ENCODE data around the gene CFI. TPM values are rescaled to one million over a fixed set of nuclear protein-coding genes. Genes with fewer than 3 reads are reported as not detected.

Gene CFI
- polyA plus RNA-seq, 3 donors = 76.1 to 85.5 (median 83.3) TPM

DNA sequence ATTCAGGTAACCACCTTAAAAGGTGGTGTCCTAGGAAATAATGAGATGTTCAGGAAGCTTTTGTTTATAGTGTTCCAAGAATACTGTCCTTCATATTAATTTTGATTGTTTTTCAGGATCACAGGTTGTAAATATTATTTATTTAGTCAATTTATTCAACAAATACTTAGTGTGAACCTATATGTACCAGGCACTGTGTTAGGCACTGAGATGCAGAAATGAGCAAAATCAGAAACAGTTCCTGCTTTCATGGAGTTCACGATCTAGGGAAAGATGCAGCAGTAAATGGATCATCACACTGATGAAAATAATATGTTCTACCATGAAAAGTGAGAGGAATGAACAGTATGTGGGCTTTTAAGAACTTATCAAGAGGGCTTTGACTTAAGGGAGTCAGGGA lies 53.7 kb downstream of the CFI start:
- DNase-seq (ENCODE audit: extremely low read depth in 1 of 11, low read depth in 9 of 11, low spot score in 4 of 11) = no peak

DNA sequence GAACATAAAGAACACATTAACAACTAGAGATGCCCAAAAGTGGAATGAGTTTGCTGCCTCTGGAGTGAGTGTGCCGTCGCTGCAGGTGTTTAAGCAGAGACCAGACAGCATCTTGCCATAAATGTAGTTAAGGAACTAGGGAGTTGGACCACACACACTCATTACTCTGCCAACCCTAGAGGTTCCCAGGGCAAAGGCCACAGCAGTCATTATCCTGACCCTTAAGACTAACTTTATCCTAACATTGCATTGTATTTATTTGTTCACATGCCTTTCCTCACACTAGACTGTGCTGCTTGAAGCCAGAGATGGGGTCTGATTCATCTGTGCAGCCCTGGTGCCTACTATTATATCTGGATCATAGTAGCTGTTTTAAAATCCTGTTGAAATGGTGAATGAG lies 55.1 kb downstream of the CFI start:
- DNase-seq (ENCODE audit: extremely low read depth in 1 of 11, low read depth in 9 of 11, low spot score in 4 of 11) = no peak

DNA sequence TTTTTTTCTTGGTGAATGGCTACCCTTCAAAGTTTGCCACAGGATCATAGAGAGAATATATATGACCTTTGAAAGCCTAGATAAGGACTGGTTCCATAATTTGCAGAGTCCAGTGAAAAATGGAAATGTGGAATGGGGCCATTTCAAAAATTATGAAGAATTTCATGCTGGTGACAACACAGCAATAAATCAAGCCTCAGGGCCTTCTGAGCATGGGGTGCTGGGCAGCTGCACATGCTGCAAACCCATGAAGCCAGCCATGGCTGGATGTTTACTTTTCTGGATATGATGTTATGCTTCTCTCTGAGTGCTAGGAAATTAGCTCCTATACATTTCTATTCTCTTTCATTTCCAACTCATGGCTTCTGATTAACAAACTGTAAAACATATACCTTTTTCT lies 56.0 kb downstream of the CFI start:
- DNase-seq (ENCODE audit: extremely low read depth in 1 of 11, low read depth in 9 of 11, low spot score in 4 of 11) = no peak

DNA sequence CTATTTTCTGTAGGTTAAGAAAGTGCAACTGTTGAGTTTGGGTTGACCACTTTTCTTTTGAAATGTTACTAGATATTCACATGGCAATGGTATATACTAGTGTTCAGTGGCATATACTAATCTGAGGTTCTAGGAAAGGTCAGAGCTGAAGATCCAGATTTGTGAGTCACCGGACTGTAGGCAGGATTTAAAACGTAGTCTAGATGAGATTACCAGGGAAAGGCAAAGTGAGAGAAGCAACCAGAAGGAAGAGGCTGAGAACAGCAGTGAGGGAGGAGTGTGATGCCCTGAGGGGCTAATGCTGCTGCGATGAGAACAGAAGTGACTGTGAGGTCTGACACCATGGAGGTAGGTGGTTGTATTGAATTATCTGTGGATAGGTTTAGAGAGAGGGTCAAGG lies 62.3 kb downstream of the CFI start:
- no peak for DNase-seq (ENCODE audit: extremely low read depth in 1 of 11, low read depth in 9 of 11, low spot score in 4 of 11)

DNA sequence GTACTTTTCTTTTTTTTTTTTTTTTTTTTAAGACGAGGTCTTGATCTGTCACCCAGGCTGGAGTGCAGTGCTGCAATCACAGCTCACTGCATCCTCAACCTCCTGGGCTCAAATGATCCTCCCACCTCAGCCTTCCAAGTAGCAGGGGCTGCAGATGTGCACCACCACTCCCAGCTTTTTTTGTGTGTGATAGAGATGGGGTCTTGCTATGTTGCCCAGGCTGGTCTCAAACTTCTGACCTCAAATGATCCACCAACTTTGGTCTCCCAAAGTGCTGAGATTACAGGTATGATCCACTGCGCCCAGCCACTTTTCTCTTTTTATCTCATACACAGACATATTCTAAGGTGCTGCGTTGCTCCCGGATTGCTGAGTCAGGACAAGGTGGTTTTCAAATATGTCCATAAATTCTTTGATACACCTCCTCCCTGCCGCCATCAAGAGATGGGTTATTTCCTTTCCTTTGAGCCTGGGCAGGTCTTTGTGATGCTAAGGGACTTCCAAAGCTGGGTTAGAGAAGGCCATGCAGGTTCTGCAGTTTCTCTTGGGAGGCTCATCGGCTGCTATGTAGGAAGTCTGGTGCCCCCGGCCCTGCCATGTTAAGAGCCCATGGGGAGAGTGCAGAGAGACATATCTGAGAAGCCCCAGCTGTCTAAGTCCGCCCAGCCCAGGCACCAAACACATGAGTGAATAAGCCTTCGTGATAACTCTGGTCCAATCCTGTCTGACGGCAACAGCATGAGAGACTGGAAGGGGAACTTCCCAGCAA lies 63.5 kb downstream of the CFI start:
- no peak for DNase-seq (ENCODE audit: extremely low read depth in 1 of 11, low read depth in 9 of 11, low spot score in 4 of 11)

DNA sequence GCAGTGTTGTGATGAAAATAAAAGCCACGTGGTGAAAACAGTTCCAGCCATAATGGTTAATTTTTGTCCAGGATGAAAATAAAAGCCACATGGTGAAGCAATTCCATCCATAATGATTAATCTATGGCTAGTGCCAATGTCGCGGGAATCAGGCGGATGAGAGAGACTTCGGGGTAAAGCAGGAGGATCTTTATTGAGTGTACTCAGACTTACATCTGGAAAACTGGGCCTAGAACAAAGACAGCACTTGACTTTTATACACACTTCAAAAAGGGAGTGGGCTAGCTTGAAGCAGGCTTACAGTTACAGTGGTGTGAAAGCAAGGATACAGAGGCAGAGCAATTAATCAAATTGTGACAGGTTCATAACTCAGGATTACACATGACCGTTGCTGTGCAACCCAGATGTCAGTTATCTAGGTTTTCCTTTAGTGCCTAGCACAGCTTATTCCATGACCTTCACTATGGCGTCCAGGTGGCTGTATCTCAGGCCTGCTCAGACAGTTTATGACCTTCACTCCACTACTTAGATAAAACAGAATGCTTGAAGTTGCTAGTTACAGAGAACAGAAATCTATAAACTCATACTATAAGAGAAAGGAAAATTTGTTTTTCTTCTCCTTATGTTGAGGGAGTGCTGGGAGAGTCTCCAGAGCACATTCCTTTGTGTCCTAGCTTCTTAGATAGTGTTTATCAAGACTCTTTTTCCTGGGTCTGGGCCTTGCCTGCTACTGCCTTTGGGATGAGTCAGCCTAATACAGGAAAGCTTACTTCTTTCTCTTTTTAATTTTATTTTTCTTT lies 66.0 kb downstream of the CFI start:
- no peak for DNase-seq (ENCODE audit: extremely low read depth in 1 of 11, low read depth in 9 of 11, low spot score in 4 of 11)

DNA sequence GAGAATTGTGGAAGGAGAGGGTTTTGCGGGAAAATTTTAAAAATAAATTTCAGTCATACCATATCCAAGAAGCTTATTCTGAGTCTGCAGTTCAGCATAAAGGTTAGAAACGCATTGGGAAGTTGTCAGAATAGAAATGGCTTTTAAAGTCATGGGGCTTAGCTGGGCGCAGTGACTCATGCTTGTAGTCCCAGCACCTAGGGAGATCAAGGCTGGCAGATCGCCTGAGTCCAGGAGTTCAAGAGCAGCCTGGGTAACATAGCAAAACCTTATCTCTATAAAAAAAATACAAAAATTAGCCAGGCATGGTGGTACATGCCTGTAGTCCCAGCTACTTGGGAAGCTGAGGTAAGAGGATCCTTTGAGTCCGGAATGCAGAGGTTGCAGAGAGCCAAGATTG lies 68.1 kb downstream of the CFI start:
- DNase-seq (ENCODE audit: extremely low read depth in 1 of 11, low read depth in 9 of 11, low spot score in 4 of 11) = no peak

DNA sequence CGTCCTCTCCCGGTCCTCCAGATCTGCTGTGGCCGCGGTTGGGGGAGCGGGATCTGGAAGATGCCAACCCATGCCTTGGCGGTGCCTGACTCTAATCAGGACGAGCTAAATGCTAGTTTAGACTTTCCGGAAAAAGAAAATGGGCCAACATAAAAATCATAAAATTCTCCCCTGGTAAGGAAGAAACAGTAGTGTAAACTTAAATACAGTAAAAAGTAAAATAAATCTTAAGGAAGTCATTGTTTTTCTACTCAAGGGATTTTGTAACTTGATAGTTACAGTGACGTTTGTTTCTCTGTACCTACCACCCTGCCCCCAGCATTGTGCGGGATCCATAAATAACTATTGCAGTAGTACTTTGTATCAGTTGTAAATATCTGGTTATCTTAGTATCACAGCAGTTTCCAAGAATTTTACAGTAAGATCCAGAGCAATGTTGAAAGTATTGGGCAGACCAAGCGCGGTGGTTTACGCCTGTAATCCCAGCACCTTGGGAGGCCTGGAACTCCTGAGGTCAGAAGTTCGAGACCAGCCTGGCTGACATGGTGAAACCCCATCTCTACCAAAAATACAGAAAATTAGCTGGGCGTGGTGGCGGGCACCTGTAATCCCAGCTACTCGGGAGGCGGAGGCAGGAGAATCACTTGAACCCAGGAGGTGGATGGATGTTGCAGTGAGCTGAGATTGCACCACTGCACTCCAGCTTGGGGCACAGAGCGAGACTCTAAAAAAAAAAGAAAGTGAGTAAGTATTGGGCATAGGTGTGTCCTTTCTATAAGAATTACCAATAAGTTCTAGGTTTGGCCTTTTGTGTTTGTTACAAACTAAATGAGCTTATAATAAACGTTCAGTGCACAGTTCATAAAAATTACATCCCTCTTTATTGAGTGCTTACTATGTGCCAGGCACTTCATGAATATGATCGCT lies 70.9 kb downstream of the CFI start:
- peak in 1 of 11 donors; percentile 6 for DNase-seq (ENCODE audit: extremely low read depth in 1 of 11, low read depth in 9 of 11, low spot score in 4 of 11)

DNA sequence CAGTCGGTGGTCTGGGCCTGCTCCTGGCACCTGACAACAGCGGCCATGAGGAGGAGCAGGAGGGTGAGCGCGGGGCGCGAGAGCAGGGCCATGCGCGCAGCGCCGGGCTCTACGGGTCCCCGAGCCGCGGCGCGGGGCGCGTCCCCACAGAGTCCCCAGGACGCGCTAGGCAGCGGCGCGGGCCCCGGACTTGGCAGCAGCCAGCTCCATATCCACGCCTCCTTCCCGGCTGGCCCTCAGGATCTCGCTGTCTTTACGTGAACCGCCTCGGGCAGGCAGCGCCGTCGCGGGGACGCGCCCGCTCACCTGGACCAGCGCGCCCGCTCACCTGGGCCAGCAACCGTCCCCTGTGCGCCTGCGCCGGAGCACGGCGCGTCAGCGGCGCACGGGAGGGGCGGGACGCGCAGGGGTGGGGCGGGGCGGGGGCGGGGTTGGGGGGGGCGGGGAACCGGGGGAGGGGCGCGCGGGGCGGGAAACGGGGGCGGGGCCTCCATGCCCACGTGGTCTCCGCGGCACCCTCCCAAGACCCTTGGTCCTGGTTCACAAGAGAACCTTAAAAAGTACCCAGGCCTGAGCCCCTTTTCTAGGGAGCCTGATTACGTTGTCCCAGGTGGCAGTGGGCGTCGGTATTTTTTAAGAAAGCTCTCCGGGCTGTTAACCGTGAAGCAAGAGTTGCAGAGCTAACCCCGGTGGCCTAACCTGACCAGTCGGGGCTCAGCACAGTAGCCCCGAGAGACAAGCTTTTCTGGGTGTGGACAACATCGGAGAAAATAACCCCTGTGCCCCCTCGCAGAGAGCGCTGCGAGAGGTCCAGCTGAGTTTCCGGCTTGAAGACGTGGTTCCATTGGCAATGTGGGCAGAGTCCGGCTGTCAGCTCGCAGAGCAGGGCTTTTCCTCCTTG lies 71.8 kb downstream of the CFI start, which contains the start of gene PLA2G12A:
PLA2G12A (minus strand) TSS at position 353 of the 901 bp plus-strand sequence; CDS start at position 92, 261 bp downstream.
- peak; percentile 55 to 73 (median 67) for DNase-seq (ENCODE audit: extremely low read depth in 1 of 11, low read depth in 9 of 11, low spot score in 4 of 11)

DNA sequence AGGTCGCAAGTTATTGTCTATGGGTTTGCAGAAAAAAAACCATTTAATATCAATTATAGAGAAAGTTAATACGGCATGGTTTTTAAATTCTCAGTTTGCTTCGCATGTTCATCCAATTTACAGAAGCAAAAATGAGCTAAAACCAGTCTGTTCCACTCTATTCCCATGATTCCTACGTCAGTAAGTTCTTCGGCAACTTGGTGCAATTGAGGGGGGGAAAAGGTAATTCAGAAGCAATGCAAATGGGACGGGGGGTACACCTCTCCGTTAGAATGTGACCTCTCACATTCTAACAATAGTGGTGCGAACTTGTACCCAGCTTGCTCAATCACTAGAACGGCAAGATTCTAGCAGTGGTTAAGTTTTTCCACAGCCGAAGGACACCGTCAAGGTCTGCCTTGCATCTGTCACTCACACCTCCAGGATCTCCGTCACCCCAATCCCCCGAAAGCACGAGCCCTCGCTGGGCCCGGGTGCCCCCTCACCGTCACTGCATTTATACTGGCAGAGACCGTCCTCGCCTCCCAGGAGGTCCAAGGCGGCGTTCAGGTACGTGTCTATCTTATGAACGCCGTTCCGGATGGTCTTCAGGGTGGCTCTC lies 72.6 kb downstream of the CFI start:
- DNase-seq (ENCODE audit: extremely low read depth in 1 of 11, low read depth in 9 of 11, low spot score in 4 of 11) = peak in 4 of 11 donors; percentile 11 to 31 (median 18)

DNA sequence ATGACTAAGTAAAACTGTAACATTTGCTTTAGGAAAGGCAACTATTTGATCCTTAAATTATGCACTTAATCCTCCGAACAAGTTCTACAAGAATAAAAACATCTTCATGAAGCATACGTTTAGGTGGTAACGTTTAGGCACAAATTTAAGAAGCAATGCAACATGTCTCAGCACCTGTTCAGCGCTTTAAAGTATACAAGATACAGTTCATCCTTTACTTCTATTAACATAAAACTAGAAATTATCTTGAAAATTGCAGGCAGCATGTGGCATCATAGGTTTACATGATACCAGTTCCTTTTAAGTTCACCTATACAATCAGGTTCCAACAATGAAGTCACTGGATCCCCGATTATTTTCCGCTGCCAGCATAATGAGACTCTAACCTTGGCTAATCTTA lies 73.4 kb downstream of the CFI start:
- DNase-seq (ENCODE audit: extremely low read depth in 1 of 11, low read depth in 9 of 11, low spot score in 4 of 11) = no peak

DNA sequence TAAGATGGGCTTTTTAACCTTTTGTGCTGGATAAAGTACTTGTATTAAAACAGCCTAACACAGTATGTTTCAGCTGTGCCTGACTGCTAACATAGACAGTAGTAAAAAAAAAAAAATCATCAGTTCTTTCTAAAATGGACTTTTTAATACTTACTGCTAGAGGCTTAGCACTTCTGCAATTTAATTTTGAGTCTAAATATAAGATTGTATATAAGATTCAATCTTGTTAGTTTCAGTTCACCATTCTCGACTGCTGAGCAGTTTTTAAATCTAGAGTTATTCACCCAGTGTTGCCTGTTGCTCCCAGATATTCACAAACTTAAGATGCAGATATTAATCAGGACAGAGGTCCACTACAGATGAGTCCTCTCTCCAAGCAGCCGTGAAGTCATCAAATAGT lies 78.7 kb downstream of the CFI start:
- no peak for DNase-seq (ENCODE audit: extremely low read depth in 1 of 11, low read depth in 9 of 11, low spot score in 4 of 11)

DNA sequence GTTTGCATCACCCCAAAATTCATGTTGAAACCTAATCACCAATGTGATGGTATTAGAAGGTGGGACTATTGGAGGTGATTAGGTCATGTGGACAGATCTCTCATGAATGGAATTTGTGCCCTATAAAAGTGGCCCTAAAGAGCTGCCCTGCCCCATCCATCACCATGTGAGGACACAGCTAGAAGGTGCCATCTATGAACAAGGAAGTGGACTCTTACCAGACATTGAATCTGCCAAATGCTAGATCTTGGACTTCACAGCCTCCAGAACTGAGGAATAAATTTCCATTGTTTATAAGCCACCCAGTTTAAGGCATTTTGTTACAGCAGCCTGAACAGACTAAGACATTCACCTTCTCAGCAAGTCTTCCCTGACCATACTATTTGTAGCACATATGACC lies 79.4 kb downstream of the CFI start:
- no peak for DNase-seq (ENCODE audit: extremely low read depth in 1 of 11, low read depth in 9 of 11, low spot score in 4 of 11)

DNA sequence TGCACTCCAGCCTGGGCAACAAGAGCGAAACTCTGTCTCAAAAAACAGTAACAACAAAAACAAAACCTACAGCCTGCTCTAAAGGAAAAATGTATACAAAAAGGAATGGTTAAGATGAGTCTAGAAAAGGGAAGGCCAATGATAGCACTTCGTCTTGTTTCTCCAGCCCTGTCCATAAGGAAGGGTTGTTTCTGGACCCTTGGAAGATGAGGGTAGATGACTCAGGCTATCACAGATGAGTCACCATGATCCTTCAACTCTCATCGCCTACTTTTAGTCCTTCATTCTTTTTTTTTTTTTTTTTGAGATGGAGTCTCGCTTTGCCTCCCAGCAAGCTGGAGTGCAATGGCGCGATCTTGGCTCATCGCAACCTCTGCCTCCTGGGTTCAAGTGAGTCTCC lies 80.8 kb downstream of the CFI start:
- DNase-seq (ENCODE audit: extremely low read depth in 1 of 11, low read depth in 9 of 11, low spot score in 4 of 11) = no peak

DNA sequence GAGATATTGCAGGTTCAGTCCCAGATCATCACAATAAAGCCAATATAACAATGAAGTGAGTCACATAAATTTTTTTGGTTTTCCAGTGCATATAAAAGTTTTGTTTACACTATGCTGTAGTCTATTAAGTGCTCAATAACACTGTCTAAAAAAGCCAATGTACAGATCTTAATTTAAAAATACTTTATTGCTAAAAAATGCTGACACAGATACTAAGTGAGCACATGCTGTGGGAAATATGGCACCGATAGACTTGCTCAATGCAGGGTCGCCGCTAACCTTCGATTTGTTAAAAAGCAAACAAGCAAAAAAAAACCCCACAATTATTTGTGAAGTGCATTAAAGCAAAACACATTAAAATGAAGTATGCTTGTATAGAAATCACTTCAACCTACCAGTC lies 82.2 kb downstream of the CFI start:
- DNase-seq (ENCODE audit: extremely low read depth in 1 of 11, low read depth in 9 of 11, low spot score in 4 of 11) = no peak

DNA sequence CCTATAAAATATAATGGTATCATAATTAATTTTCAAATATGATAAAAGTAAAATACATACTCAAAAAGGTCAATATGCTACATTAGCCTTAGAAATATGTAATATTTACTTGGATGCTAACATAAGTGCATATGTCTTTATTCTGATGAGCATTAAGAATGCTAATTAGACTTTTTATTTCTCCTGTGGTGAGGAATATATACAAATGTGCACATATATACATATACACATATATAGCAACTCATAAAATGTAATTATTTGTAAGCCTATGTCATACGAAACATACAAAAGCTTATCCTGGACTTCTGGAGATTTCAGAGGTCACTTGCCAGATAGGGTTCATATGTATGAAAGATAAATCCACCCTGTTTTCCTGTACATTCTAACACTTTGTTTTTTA lies 83.0 kb downstream of the CFI start:
- DNase-seq (ENCODE audit: extremely low read depth in 1 of 11, low read depth in 9 of 11, low spot score in 4 of 11) = no peak

DNA sequence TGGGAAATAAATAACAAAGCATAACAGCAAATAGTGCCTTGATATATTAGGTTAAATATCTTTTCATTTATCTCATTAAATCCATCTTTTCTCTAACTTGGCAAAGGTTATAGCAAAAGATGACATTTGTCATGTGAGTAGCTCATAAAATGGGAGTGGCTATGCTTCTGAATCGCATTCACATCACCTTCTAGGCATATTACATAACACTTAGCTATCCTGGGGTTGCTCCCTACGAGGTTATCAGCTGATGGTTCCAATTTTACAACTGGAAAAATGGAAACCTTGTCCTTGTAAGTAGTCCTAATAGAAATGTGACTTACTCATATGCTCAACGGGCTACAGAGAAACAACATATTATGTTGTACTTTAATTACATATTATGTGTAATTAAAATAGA lies 88.3 kb downstream of the CFI start:
- no peak for DNase-seq (ENCODE audit: extremely low read depth in 1 of 11, low read depth in 9 of 11, low spot score in 4 of 11)

DNA sequence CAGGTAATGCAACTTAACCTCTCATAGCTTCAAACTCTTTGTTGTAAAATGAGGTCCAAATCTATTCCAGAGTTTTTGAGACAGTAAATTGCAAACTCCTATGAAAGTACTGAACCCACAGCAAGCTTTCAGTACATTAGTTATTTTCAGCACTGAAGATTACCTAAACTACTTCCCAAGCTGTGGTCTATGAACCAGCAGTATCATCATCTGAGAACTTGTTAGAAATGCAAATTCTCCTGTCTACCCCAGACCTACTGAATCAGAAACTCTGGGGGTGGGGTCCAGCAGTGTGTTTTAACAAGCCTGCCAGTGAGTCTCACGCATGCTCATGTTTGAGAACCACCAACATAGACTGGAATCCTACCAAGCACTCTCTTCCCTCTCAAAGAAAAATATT lies 92.8 kb downstream of the CFI start:
- DNase-seq (ENCODE audit: extremely low read depth in 1 of 11, low read depth in 9 of 11, low spot score in 4 of 11) = no peak

All from renal cortex interstitium (tissue), 11 donors.